ENCODE data around the gene UNC13C. TPM values are rescaled to one million over a fixed set of nuclear protein-coding genes. Genes with fewer than 3 reads are reported as not detected.

UNC13C gene
- total RNA-seq, 6 experiments from 2014 or later, result not detected

DNA sequence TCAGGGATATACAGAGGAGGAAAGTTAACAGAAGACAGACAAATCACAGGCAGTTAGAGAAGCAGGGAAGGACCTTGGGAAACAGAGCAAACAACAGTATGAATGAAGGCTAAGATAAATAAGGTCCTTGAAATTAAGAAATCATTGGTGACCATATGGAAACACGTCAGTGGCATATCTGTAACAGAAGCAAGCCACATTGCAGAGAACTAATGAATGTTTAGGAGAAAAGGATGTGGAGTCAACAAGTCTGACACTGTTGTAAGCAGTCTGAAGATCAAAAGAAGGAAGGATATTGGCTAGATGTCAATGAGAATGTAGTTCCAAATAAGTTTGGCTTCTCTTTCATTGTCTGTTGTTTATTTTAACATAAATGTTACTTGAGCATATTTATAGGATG, 542.4 kb downstream of the UNC13C start:
- WGBS (ENCODE audit: insufficient coverage, low coverage, low lambda C conversion rate, missing lambda C conversion rate), result 5% methylated on average over 1 of the region's 1 CpG
- no peak for ATAC-seq
- no peaks in the 10 kb centered on the region for H3K27me3 ChIP-seq
- no peak for DNase-seq
- H3K36me3 ChIP-seq, result no peaks in the 10 kb centered on the region
- no peak overlapping the region for H3K27ac ChIP-seq
- intact Hi-C loops (cut with DNase I), result no loop called here
- no peaks in the 10 kb centered on the region for H3K4me1 ChIP-seq
- TF ChIP-seq, protein P1, sequence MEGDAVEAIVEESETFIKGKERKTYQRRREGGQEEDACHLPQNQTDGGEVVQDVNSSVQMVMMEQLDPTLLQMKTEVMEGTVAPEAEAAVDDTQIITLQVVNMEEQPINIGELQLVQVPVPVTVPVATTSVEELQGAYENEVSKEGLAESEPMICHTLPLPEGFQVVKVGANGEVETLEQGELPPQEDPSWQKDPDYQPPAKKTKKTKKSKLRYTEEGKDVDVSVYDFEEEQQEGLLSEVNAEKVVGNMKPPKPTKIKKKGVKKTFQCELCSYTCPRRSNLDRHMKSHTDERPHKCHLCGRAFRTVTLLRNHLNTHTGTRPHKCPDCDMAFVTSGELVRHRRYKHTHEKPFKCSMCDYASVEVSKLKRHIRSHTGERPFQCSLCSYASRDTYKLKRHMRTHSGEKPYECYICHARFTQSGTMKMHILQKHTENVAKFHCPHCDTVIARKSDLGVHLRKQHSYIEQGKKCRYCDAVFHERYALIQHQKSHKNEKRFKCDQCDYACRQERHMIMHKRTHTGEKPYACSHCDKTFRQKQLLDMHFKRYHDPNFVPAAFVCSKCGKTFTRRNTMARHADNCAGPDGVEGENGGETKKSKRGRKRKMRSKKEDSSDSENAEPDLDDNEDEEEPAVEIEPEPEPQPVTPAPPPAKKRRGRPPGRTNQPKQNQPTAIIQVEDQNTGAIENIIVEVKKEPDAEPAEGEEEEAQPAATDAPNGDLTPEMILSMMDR (IDR thresholded peaks at IDR 0.05), result no peak
- no peak for TF ChIP-seq POLR2A (IDR thresholded peaks at IDR 0.05)
- no peak overlapping the region for H3K4me3 ChIP-seq
- no peaks in the 10 kb centered on the region for H3K9me3 ChIP-seq

DNA sequence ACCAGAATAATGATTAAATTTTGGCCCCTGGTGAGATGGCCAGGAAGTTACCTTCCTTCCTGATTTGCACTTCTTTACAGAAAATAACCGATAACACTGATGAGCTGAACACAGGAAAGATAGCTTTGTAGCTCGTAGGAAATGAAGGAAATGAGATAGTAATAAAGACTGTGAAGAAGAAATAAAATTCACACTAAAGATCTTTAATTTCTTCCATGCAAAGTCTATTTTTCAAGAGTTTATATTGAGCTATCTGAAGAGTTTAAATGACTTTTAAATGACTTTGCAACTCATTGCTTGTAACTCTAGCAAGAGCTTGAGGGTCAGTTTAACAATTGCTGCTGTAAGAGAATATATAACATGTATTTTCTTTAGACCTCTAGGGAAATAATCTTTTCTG, 543.0 kb downstream of the UNC13C start:
- no peak for ATAC-seq
- Histone ChIP-seq H3K4me3 (no peak overlapping the region), H3K36me3 (no peaks in the 10 kb centered on the region), H3K27me3 (no peaks in the 10 kb centered on the region), H3K9me3 (no peaks in the 10 kb centered on the region), H3K4me1 (no peaks in the 10 kb centered on the region), H3K27ac (no peak overlapping the region)
- TF ChIP-seq POLR2A (IDR thresholded peaks at IDR 0.05), result no peak
- TF ChIP-seq, protein P1 (IDR thresholded peaks at IDR 0.05), result no peak
- intact Hi-C loops (cut with DNase I), result no loop called here
- no peak for DNase-seq
- 20% methylated on average over 2 of the region's 2 CpGs for WGBS (ENCODE audit: insufficient coverage, low coverage, low lambda C conversion rate, missing lambda C conversion rate)

DNA sequence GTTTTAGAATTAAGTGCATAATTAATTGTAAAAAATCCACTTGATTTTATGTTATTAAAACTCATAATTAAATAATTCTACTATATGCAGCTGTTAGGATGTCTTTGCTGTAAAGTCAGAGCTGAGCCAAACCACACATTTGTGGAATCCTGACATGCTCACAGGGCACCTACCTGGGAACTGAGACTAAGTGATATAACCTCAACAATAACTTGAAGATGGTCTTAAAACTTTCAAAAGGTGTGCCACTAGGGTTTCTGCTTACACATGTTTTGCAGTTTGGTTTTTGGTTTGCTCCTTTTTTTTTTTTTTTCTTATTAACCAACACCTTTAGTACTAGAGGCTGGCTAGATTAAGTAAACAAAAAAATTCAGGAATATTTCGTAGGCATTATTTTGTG, 549.8 kb downstream of the UNC13C start:
- 32% methylated on average over 1 of the region's 1 CpG for WGBS (ENCODE audit: insufficient coverage, low coverage, low lambda C conversion rate, missing lambda C conversion rate)
- intact Hi-C loops (cut with DNase I), result no loop called here
- TF ChIP-seq POLR2A (IDR thresholded peaks at IDR 0.05), result no peak
- TF ChIP-seq, protein P1 (IDR thresholded peaks at IDR 0.05), result no peak

DNA sequence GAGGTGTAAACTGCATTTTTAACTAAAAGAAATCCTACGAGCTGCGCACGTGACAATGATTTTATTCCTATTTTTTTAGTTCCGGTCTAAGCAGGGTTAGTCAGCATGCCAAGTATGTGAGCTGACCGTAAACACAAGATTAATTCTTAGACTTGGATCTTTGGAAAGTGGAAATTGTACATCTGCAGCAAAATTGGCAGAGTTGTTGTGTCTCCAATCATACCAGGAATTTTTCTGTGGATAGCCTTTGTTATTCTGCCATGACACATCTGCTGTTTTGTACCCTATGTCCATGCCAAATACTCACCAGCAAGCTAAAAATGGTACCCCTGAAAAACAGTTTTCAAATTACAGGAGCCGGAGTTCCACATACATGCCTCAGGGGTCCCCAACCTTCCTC, 562.5 kb downstream of the UNC13C start:
- Histone ChIP-seq H3K4me1 (no peaks in the 10 kb centered on the region), H3K9me3 (no peaks in the 10 kb centered on the region), H3K4me3 (no peak overlapping the region), H3K27me3 (no peaks in the 10 kb centered on the region), H3K36me3 (no peaks in the 10 kb centered on the region), H3K27ac (no peak overlapping the region)
- no peak for TF ChIP-seq POLR2A (IDR thresholded peaks at IDR 0.05)
- TF ChIP-seq, protein P1 (IDR thresholded peaks at IDR 0.05), result no peak
- WGBS (ENCODE audit: insufficient coverage, low coverage, low lambda C conversion rate, missing lambda C conversion rate), result 79% methylated on average over 6 of the region's 6 CpGs
- ATAC-seq, result no peak
- intact Hi-C loops (cut with DNase I), result no loop called here
- DNase-seq, result no peak

More for the DNA sequence above, 549.8 kb downstream of the UNC13C start:
- Histone ChIP-seq H3K27ac (no peak overlapping the region), H3K9me3 (no peaks in the 10 kb centered on the region), H3K27me3 (no peaks in the 10 kb centered on the region), H3K36me3 (no peaks in the 10 kb centered on the region), H3K4me3 (no peak overlapping the region), H3K4me1 (no peaks in the 10 kb centered on the region)
- DNase-seq (no peak), ATAC-seq (no peak)

DNA sequence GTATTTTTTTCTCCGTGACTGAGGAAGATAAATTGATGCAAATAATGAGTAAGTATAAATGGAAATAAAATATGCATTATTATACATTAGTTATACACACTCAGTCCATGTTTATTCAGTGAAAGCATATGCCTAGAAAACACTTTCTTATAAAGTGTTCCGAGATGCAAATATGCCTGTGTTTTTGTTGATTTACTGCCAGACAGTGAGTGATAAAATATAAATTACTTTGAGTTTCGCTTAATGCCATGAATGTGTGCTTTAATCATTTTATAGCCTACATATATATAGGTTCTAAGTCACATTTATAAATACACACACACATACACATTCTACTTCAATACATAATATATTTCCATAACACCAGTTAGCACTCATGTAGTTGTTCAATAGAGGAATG, 569.2 kb downstream of the UNC13C start:
- DNase-seq (no peak), ATAC-seq (no peak)
- H3K9me3 ChIP-seq, result no peaks in the 10 kb centered on the region
- no peak overlapping the region for H3K4me3 ChIP-seq
- TF ChIP-seq, protein P1 (IDR thresholded peaks at IDR 0.05), result no peak
- TF ChIP-seq POLR2A (IDR thresholded peaks at IDR 0.05), result no peak
- no peaks in the 10 kb centered on the region for H3K4me1 ChIP-seq
- intact Hi-C loops (cut with DNase I), result no loop called here
- no peaks in the 10 kb centered on the region for H3K36me3 ChIP-seq
- H3K27ac ChIP-seq, result no peak overlapping the region
- H3K27me3 ChIP-seq, result no peaks in the 10 kb centered on the region
- WGBS (ENCODE audit: insufficient coverage, low coverage, low lambda C conversion rate, missing lambda C conversion rate), result 48% methylated on average over 3 of the region's 3 CpGs
